Fibroblast of peridontal ligament (primary cell): Measurements from ENCODE around the gene FGF3.

Source experiments
- DNase-seq: peaks from one replicate; pipeline ENCODE4 v3.0.0-alpha.2; 2010; ENCODE audit errors: extremely low read depth

Gene FGF3

DNA sequence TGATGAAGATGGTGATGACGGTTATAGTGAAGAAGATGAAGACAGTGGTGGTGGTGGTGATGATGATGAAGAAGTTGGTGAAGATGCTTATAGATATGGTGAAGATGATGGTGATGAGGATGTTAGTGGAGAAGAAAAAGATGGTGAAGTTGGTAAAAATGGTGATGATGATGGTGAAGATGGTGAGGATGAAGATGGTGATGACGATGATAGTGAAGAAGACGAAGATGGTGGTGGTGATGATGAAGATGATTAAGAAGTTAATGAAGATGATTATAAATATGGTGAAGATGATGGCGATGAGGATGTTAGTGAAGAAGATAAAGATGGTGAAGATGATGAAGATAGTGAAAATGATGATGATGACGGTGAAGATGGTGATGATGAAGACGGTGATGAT lies 25.2 kb upstream of the FGF3 start:
- DNase-seq = no peak

DNA sequence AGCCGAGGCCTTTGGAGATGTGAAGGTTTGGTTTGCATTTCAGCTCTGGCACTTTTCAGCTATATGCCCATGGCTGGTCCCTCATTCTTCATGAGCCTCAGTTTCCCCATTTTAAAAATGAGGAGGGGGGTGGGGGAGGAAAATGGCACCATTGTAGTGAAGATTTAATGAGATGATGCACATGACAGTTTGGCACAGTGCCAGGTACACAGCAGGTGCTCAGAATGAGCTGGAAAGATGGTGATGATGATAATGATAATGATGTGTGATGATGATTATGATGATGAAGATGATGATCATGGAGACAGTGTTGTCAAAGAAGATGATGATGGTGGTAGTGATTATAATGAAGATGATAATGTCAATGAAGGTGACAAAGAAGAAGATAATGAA lies 24.3 kb upstream of the FGF3 start:
- no peak for DNase-seq

DNA sequence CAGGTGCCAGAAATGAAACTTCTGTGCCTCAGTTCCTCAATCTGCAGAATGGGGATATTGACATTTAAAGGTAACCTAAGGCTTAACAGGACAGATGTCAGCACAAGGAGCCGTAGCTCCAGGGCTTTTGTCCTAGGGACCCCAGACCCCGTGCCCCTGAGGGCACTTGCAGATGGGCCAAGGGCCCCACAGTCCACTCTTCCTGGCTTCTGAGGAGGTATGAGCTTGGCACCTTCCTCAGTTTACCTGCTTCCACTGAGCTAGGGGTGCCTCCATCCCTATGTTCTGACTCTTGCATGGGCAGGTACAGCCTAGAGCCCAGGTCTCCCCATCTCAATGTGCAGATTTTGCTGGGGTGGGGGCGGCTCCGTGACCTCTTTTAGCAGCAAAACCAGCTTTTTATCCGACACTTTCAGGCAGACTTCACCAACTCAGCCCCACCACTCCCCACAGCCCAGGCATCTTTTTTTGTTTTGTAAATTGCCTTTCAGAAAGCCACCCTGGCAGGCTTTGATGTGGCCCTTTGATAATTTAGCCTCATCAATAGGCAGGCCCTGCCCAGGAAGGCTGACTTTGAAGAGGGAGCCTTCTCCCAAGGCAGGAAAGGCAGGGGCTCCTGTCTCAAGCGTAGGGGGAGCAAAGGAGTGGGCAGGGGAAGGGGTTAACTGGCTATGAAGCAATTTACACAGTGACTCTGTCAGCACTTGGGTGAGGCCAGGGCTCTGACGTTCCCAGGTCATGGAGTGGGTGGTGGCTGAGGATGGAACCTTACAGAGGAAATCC lies 23.7 kb upstream of the FGF3 start:
- DNase-seq = no peak

GRCh38 chr11:69841859-69842698 lies 22.9 kb upstream of the FGF3 start:
- no peak for DNase-seq

GRCh38 chr11:69841170-69841858 lies 22.1 kb upstream of the FGF3 start:
- DNase-seq = no peak

DNA sequence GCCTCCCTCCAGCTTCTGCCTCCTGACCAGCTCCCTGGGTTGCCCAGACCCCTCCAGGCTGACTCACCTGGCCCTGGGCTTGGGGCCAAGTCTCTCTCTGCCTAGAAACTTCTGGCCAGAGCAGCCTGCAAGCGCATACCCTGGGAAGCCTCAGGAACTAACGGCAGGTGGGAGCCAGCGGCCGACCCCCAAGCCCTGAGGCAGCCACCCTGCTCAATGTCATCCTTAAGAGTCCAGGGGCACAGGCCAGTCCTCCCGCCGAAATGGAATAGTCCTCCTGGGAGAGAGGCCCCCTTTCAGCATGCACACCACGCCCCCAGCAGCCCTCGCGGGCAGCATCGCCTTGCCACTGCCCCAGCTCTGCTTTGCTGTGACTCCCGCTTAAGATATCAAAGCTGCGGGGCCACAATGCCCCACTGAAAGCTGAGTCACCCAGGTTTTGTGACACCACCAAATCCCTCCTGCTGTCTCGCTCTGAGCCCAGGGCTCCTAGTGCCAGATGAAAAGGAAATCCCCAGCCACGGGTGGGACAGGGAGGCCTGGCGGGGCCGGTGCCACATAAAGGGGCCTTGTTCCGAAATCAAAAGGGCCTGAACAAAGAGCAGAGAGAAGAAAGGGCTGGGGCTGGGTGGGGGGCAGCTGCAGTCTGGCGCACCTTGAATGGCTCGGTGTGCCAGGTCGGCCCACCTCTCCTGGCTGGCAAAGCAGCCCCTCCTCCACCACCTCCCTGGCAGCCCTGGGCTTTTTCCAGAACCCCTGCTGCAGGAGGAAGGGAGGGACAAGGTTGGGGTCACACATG lies 21.4 kb upstream of the FGF3 start:
- no peak for DNase-seq

GRCh38 chr11:69839516-69839915 lies 20.3 kb upstream of the FGF3 start:
- DNase-seq = no peak

- DNase-seq = no peak
These were observed 18.6 kb upstream of the FGF3 start for GRCh38 chr11:69837791-69838190.

DNA sequence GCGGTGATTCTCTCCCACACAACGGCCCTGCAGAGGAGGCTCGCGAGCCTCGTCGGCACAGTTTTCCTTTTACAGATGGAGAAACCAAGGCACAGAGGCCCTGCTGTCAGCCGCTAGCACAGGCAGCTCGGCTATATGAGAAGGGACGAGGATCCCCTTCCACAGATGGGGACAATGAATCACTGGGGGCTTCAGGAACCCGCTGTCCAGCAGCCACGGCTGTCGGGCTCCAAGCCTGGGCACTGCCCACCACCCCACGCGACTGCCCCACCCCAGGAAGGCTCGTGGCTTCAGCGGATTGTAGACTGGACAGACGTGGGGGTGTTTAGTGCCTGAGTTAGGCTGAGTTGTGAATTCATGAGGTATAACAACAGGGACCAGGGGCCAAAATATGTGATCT lies 17.2 kb upstream of the FGF3 start:
- DNase-seq = no peak

DNA sequence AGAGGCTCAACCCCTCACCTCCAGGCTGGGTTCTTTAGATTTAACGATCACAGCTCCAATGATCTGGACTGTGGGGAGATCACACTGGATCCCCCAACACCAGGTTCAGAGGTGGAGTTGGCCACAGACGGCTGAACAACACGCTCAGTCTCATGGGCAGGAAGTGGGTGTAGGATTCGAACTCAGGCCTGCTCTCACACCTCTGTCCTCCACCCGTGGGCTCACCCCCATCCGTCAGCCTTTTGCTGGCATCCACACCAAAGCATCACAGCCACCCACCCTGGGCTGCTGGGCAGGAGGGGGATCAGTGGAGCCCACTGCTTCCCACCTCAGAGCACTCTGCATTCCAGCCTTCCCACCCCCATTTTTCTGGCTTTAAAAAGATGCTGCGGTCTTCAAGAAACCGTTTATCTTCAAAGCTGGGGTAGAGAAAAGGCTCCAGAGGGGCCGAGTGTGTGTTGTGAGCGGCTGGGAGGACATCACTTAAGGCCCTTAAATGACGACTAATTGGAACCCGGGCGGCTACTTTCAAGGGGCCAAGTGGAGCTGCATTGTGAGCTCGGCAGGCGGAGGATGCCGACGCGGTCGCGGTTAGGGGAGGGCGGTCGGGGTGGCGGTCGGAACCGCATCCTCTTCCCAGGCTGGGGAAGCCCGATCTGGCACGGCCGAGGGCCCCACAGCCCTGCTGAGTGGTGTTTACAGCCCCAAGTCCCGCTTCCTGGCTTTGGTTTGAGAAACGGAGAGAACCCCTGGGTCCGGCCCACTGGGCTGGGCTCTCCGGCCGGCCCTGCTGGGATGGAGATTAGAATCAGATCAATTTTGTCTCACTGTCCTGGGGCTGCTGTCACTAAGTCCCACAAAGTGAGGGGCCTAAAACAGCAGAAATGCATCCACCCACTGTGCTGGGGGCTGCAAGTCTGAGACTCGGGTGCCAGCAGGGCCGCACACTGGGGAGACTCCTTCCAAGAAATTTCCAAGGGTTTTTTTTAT lies 15.9 kb upstream of the FGF3 start:
- DNase-seq = no peak

GRCh38 chr11:69834251-69834650 lies 15.0 kb upstream of the FGF3 start:
- DNase-seq = no peak

DNA sequence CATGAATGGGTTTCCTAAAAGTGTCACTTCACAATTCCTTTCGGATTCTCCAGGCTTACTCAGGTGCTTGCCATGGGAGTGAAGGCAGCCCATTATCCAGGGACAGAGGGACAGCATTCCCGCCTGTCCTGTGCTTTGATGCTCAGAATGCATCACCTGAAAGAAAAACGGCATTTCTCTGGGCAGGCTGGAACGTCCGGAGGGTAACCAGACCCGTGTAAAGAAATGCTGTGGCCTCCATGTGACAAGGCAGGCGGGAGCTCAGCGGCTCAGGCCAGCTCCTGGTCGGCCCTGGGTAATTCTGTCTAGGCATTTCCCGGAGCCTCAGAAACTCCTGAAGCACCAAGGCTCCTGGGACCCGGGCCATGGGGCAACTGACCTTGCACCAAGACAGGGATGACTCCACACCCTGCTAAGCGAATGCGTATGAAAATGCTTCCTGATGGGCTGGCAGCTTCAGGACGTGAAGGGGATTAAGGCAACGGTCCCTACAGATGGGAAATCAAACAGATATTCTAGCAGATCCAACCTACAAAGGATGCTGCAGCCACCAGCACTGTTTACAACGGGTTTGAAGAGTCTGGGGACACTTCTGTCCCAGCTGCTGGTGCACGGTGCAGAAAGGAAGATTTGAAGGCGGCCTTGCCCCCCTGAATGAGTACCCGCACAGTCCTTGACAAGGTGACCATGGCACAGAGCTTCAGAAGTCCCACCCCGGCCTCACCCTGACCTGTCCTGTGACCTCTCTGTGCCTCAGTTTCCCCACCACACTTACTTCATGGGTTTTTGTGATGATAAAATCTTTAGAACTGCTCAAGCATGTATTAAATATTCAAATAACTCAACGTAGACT lies 13.6 kb upstream of the FGF3 start:
- no peak for DNase-seq

- DNase-seq = no peak
These were observed 12.8 kb upstream of the FGF3 start for GRCh38 chr11:69831985-69832384.

DNA sequence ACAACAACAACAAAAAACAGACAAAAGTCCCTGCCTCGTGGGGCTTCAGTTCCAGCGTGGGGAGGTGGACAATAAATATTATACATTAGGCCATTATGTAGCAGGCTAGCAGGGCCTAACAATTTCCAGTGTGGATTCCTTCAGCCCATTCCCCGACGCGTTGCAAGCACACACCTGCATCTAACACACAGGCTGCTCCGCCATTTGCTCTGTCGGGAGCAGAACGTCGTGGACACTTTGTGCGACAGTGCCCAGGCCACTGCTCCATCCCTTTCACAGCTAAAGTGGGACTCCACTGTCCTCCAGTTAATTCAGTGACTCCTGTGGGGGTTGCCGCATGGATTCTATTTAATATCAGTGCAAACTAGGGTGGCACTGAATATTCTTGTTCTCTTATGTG lies 10.9 kb upstream of the FGF3 start:
- DNase-seq = no peak

DNA sequence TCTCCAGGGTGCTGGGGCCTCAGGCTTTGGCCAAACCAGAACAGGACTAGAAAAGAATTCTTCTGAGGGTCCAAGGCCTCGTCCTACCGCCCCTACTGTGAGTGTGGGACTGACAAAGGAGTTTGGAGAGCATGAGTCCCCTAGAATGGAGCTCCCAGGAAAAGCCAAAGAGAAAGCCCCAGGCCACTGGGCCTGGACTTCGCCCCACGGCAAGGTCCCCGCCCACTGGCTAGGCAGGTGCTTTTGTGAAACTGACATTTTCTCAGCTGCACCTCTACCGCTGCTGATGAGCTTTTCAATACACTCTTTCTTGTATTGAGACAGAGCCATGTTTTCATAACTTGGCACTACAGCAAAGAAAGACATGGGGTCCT lies 9.7 kb upstream of the FGF3 start:
- no peak for DNase-seq

- DNase-seq = no peak
These were observed 9.2 kb upstream of the FGF3 start for GRCh38 chr11:69828276-69828970.

- no peak for DNase-seq
These were observed 7.6 kb upstream of the FGF3 start for GRCh38 chr11:69826773-69827172.

- DNase-seq = no peak
These were observed 6.7 kb upstream of the FGF3 start for GRCh38 chr11:69825941-69826340.
